IMR-90 (cell line): Measurements from ENCODE around the gene MAB21L4.

ENCODE experiments used
- CEBPB ChIP-seq: IDR thresholded peaks from 2 replicates; pipeline ENCODE4 v1.6.1; 2012; ENCODE audit warnings: low read depth, low read length, improper control_type of control experiment
- MXI1 ChIP-seq: IDR thresholded peaks from 2 replicates; pipeline ENCODE4 v1.6.1; 2012; ENCODE audit warnings: low read depth, mild to moderate bottlenecking, low read length, moderate library complexity, borderline replicate concordance
- NFE2L2 ChIP-seq: fragments of 150-350 bp; IDR thresholded peaks from 2 replicates; pipeline ENCODE4 v1.6.1; 2016; ENCODE audit warnings: low read depth, mild to moderate bottlenecking, low read length
- POLR2A ChIP-seq: IDR thresholded peaks from 2 replicates; pipeline ENCODE4 v1.6.1; 2012; ENCODE audit warnings: mild to moderate bottlenecking, low read depth, low read length
- RAD21 ChIP-seq: IDR thresholded peaks from 2 replicates; pipeline ENCODE4 v1.6.1; 2012; ENCODE audit warnings: low read length, improper control_type of control experiment
- RFX5 ChIP-seq: IDR thresholded peaks from 2 replicates; pipeline ENCODE4 v1.8.0; 2012; ENCODE audit warnings: low read depth, mild to moderate bottlenecking, low read length, moderate library complexity
- TF ChIP-seq, protein P1 (sequence below): conservative IDR thresholded peaks from 2 replicates; pipeline ENCODE4 v1.5.1; 2012; ENCODE audit warnings: mild to moderate bottlenecking, low read depth, low read length, improper control_type of control experiment

- TF ChIP-seq, protein P1, sequence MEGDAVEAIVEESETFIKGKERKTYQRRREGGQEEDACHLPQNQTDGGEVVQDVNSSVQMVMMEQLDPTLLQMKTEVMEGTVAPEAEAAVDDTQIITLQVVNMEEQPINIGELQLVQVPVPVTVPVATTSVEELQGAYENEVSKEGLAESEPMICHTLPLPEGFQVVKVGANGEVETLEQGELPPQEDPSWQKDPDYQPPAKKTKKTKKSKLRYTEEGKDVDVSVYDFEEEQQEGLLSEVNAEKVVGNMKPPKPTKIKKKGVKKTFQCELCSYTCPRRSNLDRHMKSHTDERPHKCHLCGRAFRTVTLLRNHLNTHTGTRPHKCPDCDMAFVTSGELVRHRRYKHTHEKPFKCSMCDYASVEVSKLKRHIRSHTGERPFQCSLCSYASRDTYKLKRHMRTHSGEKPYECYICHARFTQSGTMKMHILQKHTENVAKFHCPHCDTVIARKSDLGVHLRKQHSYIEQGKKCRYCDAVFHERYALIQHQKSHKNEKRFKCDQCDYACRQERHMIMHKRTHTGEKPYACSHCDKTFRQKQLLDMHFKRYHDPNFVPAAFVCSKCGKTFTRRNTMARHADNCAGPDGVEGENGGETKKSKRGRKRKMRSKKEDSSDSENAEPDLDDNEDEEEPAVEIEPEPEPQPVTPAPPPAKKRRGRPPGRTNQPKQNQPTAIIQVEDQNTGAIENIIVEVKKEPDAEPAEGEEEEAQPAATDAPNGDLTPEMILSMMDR = no peak
- TF ChIP-seq RAD21 = no peak
- TF ChIP-seq RFX5 = no peak
- no peak for TF ChIP-seq POLR2A
- no peak for TF ChIP-seq NFE2L2
- no peak for TF ChIP-seq CEBPB
- no peak for TF ChIP-seq MXI1
Observed at GRCh38 chr2:240855670-240856069, 40.3 kb downstream of the MAB21L4 start.
